IMR-90 (cell line): ENCODE results near the gene EXOC4. TPM values are rescaled to one million over a fixed set of nuclear protein-coding genes. Genes with fewer than 3 reads are reported as not detected.

Experiments
- ATAC-seq: fragments of 200-7000 bp; cut with Tn5 transposase; 2 replicates; pipeline ENCODE4 v1.9.1; 2020; ENCODE audit warnings: low read depth, mild to moderate bottlenecking, moderate library complexity
- BruUV-seq: library from RNA; stranded (reverse); fragments of 400-500 nt; replicated peaks from 2 replicates; lab custom pipeline; 2021; lab: Mats Ljungman, UMichigan
- CTCF ChIA-PET: fragments of 300-600 bp; formaldehyde crosslinking; extraction: SDS; loops from one replicate; lab custom pipeline; 2021; ENCODE audit warnings: antibody characterized with exemption; lab: Yijun Ruan, JAX
- POLR2A ChIA-PET: fragments of 300-600 bp; sonication (Branson Sonifier 250); formaldehyde crosslinking; loops from one replicate; lab custom pipeline; 2022; ENCODE audit warnings: antibody characterized with exemption; ENCODE audit not compliant: unreplicated experiment; lab: Charles Lee
- DNase-seq: peaks from one replicate; pipeline ENCODE4 v3.0.0; 2013
- H2AFZ ChIP-seq: replicated peaks from 2 replicates; pipeline ENCODE3; 2013; ENCODE audit warnings: low read length, mild to moderate bottlenecking; ENCODE audit not compliant: poor library complexity
- H2AK5ac ChIP-seq: 2 replicates; pipeline ENCODE4 v1.6.1; 2013; ENCODE audit warnings: low read depth, low read length, inconsistent platforms
- H2AK9ac ChIP-seq: replicated peaks from 2 replicates; pipeline ENCODE3; 2013; ENCODE audit warnings: mild to moderate bottlenecking, low read depth, low read length, moderate library complexity; ENCODE audit not compliant: poor library complexity
- H2BK120ac ChIP-seq: 2 replicates; pipeline ENCODE4 v1.6.1; 2013; ENCODE audit warnings: low read depth, low read length, inconsistent platforms
- H2BK15ac ChIP-seq: 3 replicates; pipeline ENCODE4 v1.6.1; 2013; ENCODE audit warnings: low read depth, low read length, inconsistent platforms
- H2BK20ac ChIP-seq: 2 replicates; pipeline ENCODE4 v1.6.1; 2013; ENCODE audit warnings: low read depth, mild to moderate bottlenecking, inconsistent platforms, low read length, moderate library complexity
- H2BK5ac ChIP-seq: 2 replicates; pipeline ENCODE4 v1.6.1; 2013; ENCODE audit warnings: mild to moderate bottlenecking, low read depth, low read length, inconsistent platforms; ENCODE audit not compliant: poor library complexity, severe bottlenecking
- H3K14ac ChIP-seq: replicated peaks from 2 replicates; pipeline ENCODE4 v1.6.1; 2013; ENCODE audit warnings: low read depth, low read length, inconsistent platforms
- H3K18ac ChIP-seq: 2 replicates; pipeline ENCODE4 v1.6.1; 2013; ENCODE audit warnings: low read depth, low read length, control low read depth
- H3K23ac ChIP-seq: 2 replicates; pipeline ENCODE4 v1.6.1; 2013; ENCODE audit warnings: low read depth, low read length, inconsistent platforms
- H3K27ac ChIP-seq: 2 replicates; pipeline ENCODE4 v1.5.1; 2013; ENCODE audit warnings: mild to moderate bottlenecking, control low read depth, low read length; ENCODE audit not compliant: insufficient read depth
- H3K27me3 ChIP-seq: 2 replicates; pipeline ENCODE4 v1.6.1; 2013; ENCODE audit warnings: low read length; ENCODE audit not compliant: control insufficient read depth, insufficient read depth
- H3K36me3 ChIP-seq: 2 replicates; pipeline ENCODE4 v1.6.1; 2013; ENCODE audit warnings: low read length, mixed read lengths; ENCODE audit not compliant: control insufficient read depth, insufficient read depth
- H3K4ac ChIP-seq: 2 replicates; pipeline ENCODE4 v1.6.1; 2013; ENCODE audit warnings: low read depth, low read length, inconsistent platforms
- H3K4me1 ChIP-seq: 2 replicates; pipeline ENCODE4 v1.6.1; 2013; ENCODE audit warnings: low read length, mixed read lengths; ENCODE audit not compliant: control insufficient read depth, insufficient read depth
- H3K4me2 ChIP-seq: 2 replicates; pipeline ENCODE4 v1.6.1; 2013; ENCODE audit warnings: low read depth, mild to moderate bottlenecking, control low read depth, low read length, moderate library complexity
- H3K4me3 ChIP-seq: 2 replicates; pipeline ENCODE4 v1.5.1; 2013; ENCODE audit warnings: low read depth, mild to moderate bottlenecking, control low read depth, low read length, moderate library complexity; ENCODE audit not compliant: insufficient read depth
- H3K56ac ChIP-seq: 2 replicates; pipeline ENCODE4 v1.6.1; 2013; ENCODE audit warnings: low read length, inconsistent platforms; ENCODE audit not compliant: insufficient read depth; ENCODE audit errors: extremely low read depth
- H3K79me1 ChIP-seq, 2 experiments: 2 replicates each; pipeline ENCODE4 v1.6.1; 2013; ENCODE audit warnings: low read length in 2 of 2, inconsistent platforms in 1 of 2, low read depth in 1 of 2
- H3K9ac ChIP-seq: 2 replicates; pipeline ENCODE4 v1.6.1; 2013; ENCODE audit warnings: low read depth, low read length, control low read depth
- H3K9me1 ChIP-seq: 2 replicates; pipeline ENCODE4 v1.6.1; 2013; ENCODE audit warnings: low read length, inconsistent platforms; ENCODE audit not compliant: insufficient read depth
- H3K9me3 ChIP-seq: 2 replicates; pipeline ENCODE4 v1.6.1; 2013; ENCODE audit warnings: low read length; ENCODE audit not compliant: control insufficient read depth, insufficient read depth
- H4K20me1 ChIP-seq: 2 replicates; pipeline ENCODE4 v1.6.1; 2013; ENCODE audit warnings: low read length, inconsistent platforms; ENCODE audit not compliant: insufficient read depth
- H4K5ac ChIP-seq: 2 replicates; pipeline ENCODE4 v1.6.1; 2013; ENCODE audit warnings: mild to moderate bottlenecking, low read depth, low read length, control low read depth
- H4K8ac ChIP-seq, 2 experiments: 2 replicates each; pipeline ENCODE4 v1.6.1; 2013; ENCODE audit warnings: low read depth in 2 of 2, low read length in 2 of 2, control low read depth in 1 of 2, inconsistent platforms in 1 of 2
- H4K91ac ChIP-seq: 2 replicates; pipeline ENCODE4 v1.6.1; 2013; ENCODE audit warnings: low read depth, low read length, inconsistent platforms; ENCODE audit not compliant: insufficient read depth
- RFX5 ChIP-seq: IDR thresholded peaks from 2 replicates; pipeline ENCODE4 v1.8.0; 2012; ENCODE audit warnings: low read depth, mild to moderate bottlenecking, low read length, moderate library complexity
- WGBS, 2 experiments: methylation state at CpG; one replicate each; pipeline versions ENCODE4 v1.1.5 to v1.1.7; 2013; ENCODE audit warnings: missing lambda C conversion rate in 2 of 2; ENCODE audit not compliant: insufficient read length in 1 of 2; ENCODE audit errors: extremely low coverage in 2 of 2; 5-methylcytosine and 5-hydroxymethylcytosine counted together
- dilution Hi-C: fragments of 300-500 bp; cut with HindIII; formaldehyde crosslinking; loops from one replicate; pipeline ENCODE4 v1.14.3; 2018; ENCODE audit warnings: low sequenced_read_pairs; ENCODE audit not compliant: unreplicated experiment
- in situ Hi-C: fragments of 300-500 bp; cut with MboI; formaldehyde crosslinking; loops from 3 replicates; pipeline ENCODE4 v1.14.3; 2019; ENCODE audit warnings: low sequenced_read_pairs, inconsistent platforms, mixed read lengths
- intact Hi-C: fragments of 100-400 bp; cut with micrococcal nuclease; formaldehyde crosslinking; loops from 2 replicates; pipeline ENCODE4 v1.10.0; 2022
- polyA plus RNA-seq, 3 experiments: library from polyadenylated mRNA; depleted of rRNA; stranded (reverse); fragments of >200 nt; gene quantifications; 2 replicates each; pipeline ENCODE4 v1.2.3, GENCODE V29; 2012; ENCODE audit warnings: low replicate concordance in 1 of 3
- total RNA-seq: library from RNA; depleted of rRNA; stranded (reverse); fragments of >200 nt; gene quantifications from 2 replicates; pipeline ENCODE4 v1.2.3, GENCODE V29; 2012

Gene EXOC4
- total and polyA plus RNA-seq, 2 of the 4 experiments (the other 2 are of a cell fraction), result 25.4 to 94.6 TPM

DNA sequence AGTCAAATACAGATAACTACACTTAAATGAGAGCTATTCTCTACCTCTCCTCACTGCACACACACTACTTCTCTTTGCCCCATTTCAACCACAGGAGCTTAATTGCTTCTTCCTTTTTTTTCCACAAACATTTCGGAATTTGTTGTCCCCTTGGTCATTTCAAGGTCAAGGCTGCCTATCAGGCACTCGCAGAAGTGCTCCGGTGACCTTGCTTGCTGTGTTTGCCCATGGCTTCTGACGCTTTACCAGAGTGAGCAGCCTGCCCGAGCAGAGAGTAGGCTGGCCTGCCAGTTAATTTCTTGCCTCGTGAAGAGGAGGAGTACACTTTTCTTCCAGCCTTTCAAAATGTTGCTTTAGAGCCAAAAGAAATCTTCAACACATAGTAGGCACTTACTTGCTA is 577.2 kb downstream of the EXOC4 start:
- in situ Hi-C loops, result no loop called here
- Histone ChIP-seq H3K9ac (no peak overlapping the region), H3K56ac (no peak overlapping the region), H3K27ac (no peak overlapping the region), H2AK5ac (no peak overlapping the region), H3K36me3 (no peaks in the 10 kb centered on the region), H2BK5ac (no peak overlapping the region), H4K20me1 (no peaks in the 10 kb centered on the region), H2AK9ac (no peak overlapping the region), H4K8ac (no peak overlapping the region), H3K4ac (no peak overlapping the region), H3K9me3 (no peaks in the 10 kb centered on the region), H4K5ac (no peak overlapping the region), H3K4me3 (no peak overlapping the region), H3K14ac (no peak overlapping the region), H3K27me3 (no peaks in the 10 kb centered on the region), H3K9me1 (no peaks in the 10 kb centered on the region), H2BK20ac (no peak overlapping the region), H3K18ac (no peak overlapping the region), H4K91ac (no peak overlapping the region), H3K23ac (no peak overlapping the region), H2BK15ac (no peak overlapping the region), H2AFZ (no peak overlapping the region), H3K4me2 (no peak overlapping the region), H2BK120ac (no peak overlapping the region), H3K79me1 (no peaks in the 10 kb centered on the region), H3K4me1 (peaks cover 5% of the 10 kb centered on the region; the same call in 1 of the 2 replicates)
- POLR2A ChIA-PET, result interaction anchor here (0.8 kb wide), 1 partner anchor 16 kb away, joined by 3 read pairs; no protein-coding TSS in a partner anchor
- CTCF ChIA-PET, result no interaction called here
- DNase-seq (no peak), ATAC-seq (no peak)
- WGBS, 2 experiments, result no CpG with 5 or more reads among the region's 6 CpGs
- intact Hi-C loops, result no loop called here
- TF ChIP-seq RFX5, result no peak
- no TSS peak for BruUV-seq
- dilution Hi-C loops, result no loop called here
